Colonic mucosa (tissue), 4 donors: ENCODE measurements around the gene RFT1. TPM values are rescaled to one million over a fixed set of nuclear protein-coding genes. Genes with fewer than 3 reads are reported as not detected.

Experiments used
- DNase-seq: peaks from one replicate; pipeline ENCODE4 v3.0.0-alpha.2; 2020
- H3K27ac ChIP-seq: fragments of 200-600 bp; one replicate; pipeline ENCODE4 v1.8.0; 2021
- H3K27me3 ChIP-seq: fragments of 200-600 bp; one replicate; pipeline ENCODE4 v1.8.0; 2021
- H3K36me3 ChIP-seq: fragments of 200-600 bp; one replicate; pipeline ENCODE4 v1.8.0; 2021
- H3K4me1 ChIP-seq: fragments of 200-600 bp; one replicate; pipeline ENCODE4 v1.8.0; 2021; ENCODE audit warnings: mild to moderate bottlenecking
- H3K4me3 ChIP-seq: fragments of 200-600 bp; one replicate; pipeline ENCODE4 v1.8.0; 2021
- H3K9ac ChIP-seq, 2 donors: one replicate each; pipeline ENCODE4 v1.7.0; 2013; ENCODE audit warnings: control low read depth in 2 of 2, low read depth in 2 of 2, low read length in 2 of 2
- H3K9me3 ChIP-seq: fragments of 200-600 bp; one replicate; pipeline ENCODE4 v1.8.0; 2021
- CTCF ChIP-seq: fragments of 200-600 bp; IDR thresholded peaks from one replicate; pipeline ENCODE4 v1.8.0; 2022; ENCODE audit warnings: antibody characterized with exemption, mild to moderate bottlenecking
- intact Hi-C: fragments of 100-400 bp; cut with DNase I; formaldehyde crosslinking; loops from one replicate; pipeline ENCODE4 v1.14.1; 2022
- total RNA-seq, 2 donors: library from RNA; stranded (reverse); fragmentation: NEBNext Ultra II Directional in 1 of 2; extraction: Animal tissue kit (Norgen Biotek cat#: 25700) in 1 of 2; gene quantifications; one replicate each; pipeline ENCODE4 v1.2.1, GENCODE V29; 2021
- donor health status: healthy.
- donor health status: DM: no; HTN: no; CAD: no.
- donor health status: DM: no; HTN: no; CAD: no.

RFT1 gene
- total RNA-seq, 2 donors from 2014 or later = 15.3 to 30.4 TPM

- Histone ChIP-seq H3K9ac (no peak overlapping the region), H3K9me3 (no peaks in the 10 kb centered on the region), H3K4me3 (no peak overlapping the region), H3K27ac (no peak overlapping the region), H3K27me3 (no peaks in the 10 kb centered on the region), H3K4me1 (no peaks in the 10 kb centered on the region), H3K36me3 (no peaks in the 10 kb centered on the region)
- TF ChIP-seq CTCF = no peak
- DNase-seq = no peak
- intact Hi-C loops = no loop called here
Observed at GRCh38 chr3:53080612-53081205, 49.5 kb downstream of the RFT1 start.

GRCh38 chr3:53079791-53080555 is 50.3 kb downstream of the RFT1 start:
- no peaks in the 10 kb centered on the region for H3K27me3 ChIP-seq
- H3K36me3 ChIP-seq = no peaks in the 10 kb centered on the region
- no peak overlapping the region for H3K9ac ChIP-seq
- no peak overlapping the region for H3K4me3 ChIP-seq
- no peaks in the 10 kb centered on the region for H3K9me3 ChIP-seq
- intact Hi-C loops = loop anchor here (10.0 kb wide), 2 partner anchors 225 to 335 kb away; no protein-coding TSS in a partner anchor
- H3K4me1 ChIP-seq = no peaks in the 10 kb centered on the region
- no peak overlapping the region for H3K27ac ChIP-seq
- DNase-seq = no peak
- TF ChIP-seq CTCF = no peak

- intact Hi-C loops = loop anchor here (10.0 kb wide), 2 partner anchors 224 to 334 kb away; no protein-coding TSS in a partner anchor
- H3K4me3 ChIP-seq = no peak overlapping the region
- H3K9me3 ChIP-seq = no peaks in the 10 kb centered on the region
- no peak for DNase-seq
- H3K9ac ChIP-seq = no peak overlapping the region
- no peak overlapping the region for H3K27ac ChIP-seq
- no peak for TF ChIP-seq CTCF
- no peaks in the 10 kb centered on the region for H3K27me3 ChIP-seq
- no peaks in the 10 kb centered on the region for H3K4me1 ChIP-seq
- no peaks in the 10 kb centered on the region for H3K36me3 ChIP-seq
Observed at GRCh38 chr3:53079147-53079546, 51.1 kb downstream of the RFT1 start.

GRCh38 chr3:53078656-53079055 is 51.6 kb downstream of the RFT1 start:
- no peak for TF ChIP-seq CTCF
- Histone ChIP-seq H3K9me3 (no peaks in the 10 kb centered on the region), H3K4me3 (no peak overlapping the region), H3K27ac (no peak overlapping the region), H3K9ac (no peak overlapping the region), H3K4me1 (no peaks in the 10 kb centered on the region), H3K27me3 (no peaks in the 10 kb centered on the region), H3K36me3 (no peaks in the 10 kb centered on the region)
- intact Hi-C loops = loop anchor here (10.0 kb wide), 2 partner anchors 224 to 334 kb away; no protein-coding TSS in a partner anchor
- DNase-seq = no peak

GRCh38 chr3:53077476-53078220 is 52.6 kb downstream of the RFT1 start:
- Histone ChIP-seq H3K4me1 (no peaks in the 10 kb centered on the region), H3K27me3 (no peaks in the 10 kb centered on the region), H3K9ac (no peak overlapping the region), H3K9me3 (no peaks in the 10 kb centered on the region), H3K27ac (no peak overlapping the region), H3K36me3 (no peaks in the 10 kb centered on the region), H3K4me3 (no peak overlapping the region)
- intact Hi-C loops = loop anchor here (10.0 kb wide), 2 partner anchors 223 to 333 kb away; no protein-coding TSS in a partner anchor
- no peak for DNase-seq
- no peak for TF ChIP-seq CTCF
